AG04449 (cell line): ENCODE results near the gene UVRAG.

ENCODE experiments used
- CTCF ChIA-PET: fragments of 350-600 bp; formaldehyde crosslinking; extraction: SDS; loops from one replicate; lab custom pipeline; 2021; ENCODE audit warnings: antibody characterized with exemption; lab: Yijun Ruan, JAX
- POLR2A ChIA-PET: fragments of 400-600, 350-600 bp; formaldehyde crosslinking; extraction: SDS; loops from one replicate; lab custom pipeline; 2020; ENCODE audit warnings: antibody characterized with exemption, inconsistent platforms; lab: Yijun Ruan, JAX
- DNase-seq: peaks from one replicate; pipeline ENCODE4 v3.0.0-alpha.2; 2010; ENCODE audit warnings: low read depth, low spot score
- H3K4me3 ChIP-seq: 2 replicates; pipeline ENCODE4 v1.5.1; 2011; ENCODE audit warnings: low read depth, mild to moderate bottlenecking, control low read depth, low read length
- CTCF ChIP-seq: IDR thresholded peaks from one replicate; pipeline ENCODE4 v1.5.1; 2011; ENCODE audit warnings: mild to moderate bottlenecking, moderate library complexity, low read length, control low read depth, inconsistent platforms; ENCODE audit not compliant: insufficient read depth; ENCODE audit errors: missing control alignments

UVRAG gene

GRCh38 chr11:75919525-75919924 lies 104.5 kb downstream of the UVRAG start:
- no peak overlapping the region for H3K4me3 ChIP-seq
- DNase-seq: no peak
- POLR2A ChIA-PET: no interaction called here
- no peak for TF ChIP-seq CTCF
- CTCF ChIA-PET: interaction anchor here (1.9 kb wide), 1 partner anchor 22 kb away, joined by 7 read pairs; no protein-coding TSS in a partner anchor

DNA sequence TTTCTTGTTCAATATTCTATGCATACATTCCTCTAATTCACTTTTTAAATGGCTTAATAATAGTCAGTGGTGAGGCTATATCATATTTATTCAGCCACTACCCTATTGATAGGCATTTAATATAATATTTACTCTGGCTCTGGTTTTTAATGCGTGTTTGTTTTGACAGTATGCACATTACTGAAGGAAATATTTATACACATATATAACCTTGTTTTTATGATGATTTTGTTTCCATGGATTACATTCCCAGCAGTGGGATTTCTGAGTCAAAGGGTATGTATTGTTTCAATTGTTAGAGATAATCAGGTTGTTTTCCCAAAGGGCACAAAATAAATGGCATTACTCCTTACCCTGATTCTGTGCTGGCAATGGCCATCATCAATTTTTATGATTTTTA lies 105.8 kb downstream of the UVRAG start:
- ChIA-PET CTCF (no interaction called here), POLR2A (no interaction called here)
- no peak for TF ChIP-seq CTCF
- no peak overlapping the region for H3K4me3 ChIP-seq
- DNase-seq: no peak

DNA sequence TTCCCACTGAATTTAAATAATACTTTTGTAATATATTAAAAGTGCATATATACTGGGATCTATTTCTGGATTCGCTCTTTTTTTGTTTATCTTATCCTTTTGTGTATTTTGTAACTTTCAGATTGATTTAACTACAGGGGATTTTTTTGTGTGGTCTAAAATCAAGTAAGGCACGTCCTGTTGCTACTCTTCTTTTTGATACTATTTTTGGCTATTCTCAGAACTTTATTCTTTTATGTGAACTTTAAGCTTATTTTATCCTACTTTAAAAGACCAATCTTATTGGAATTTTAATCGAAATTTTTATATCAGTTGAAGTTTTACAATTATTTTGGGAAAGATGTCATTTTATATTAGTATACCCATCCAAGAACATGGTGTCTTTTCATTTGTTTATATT lies 106.8 kb downstream of the UVRAG start:
- no peak for TF ChIP-seq CTCF
- DNase-seq: no peak
- CTCF ChIA-PET: interaction anchor here (1.0 to 1.1 kb wide), 2 partner anchors 25 to 231 kb away, joined by 3 to 4 read pairs; no protein-coding TSS in a partner anchor
- H3K4me3 ChIP-seq: no peak overlapping the region
- POLR2A ChIA-PET: no interaction called here

- CTCF ChIA-PET: no interaction called here
- TF ChIP-seq CTCF: no peak
- H3K4me3 ChIP-seq: no peak overlapping the region
- POLR2A ChIA-PET: interaction anchor here (0.7 kb wide), 1 partner anchor 76 kb away, joined by 3 read pairs; no protein-coding TSS in a partner anchor
- no peak for DNase-seq
These were observed 110.2 kb downstream of the UVRAG start for GRCh38 chr11:75924966-75925784.

GRCh38 chr11:75925785-75926164 lies 110.8 kb downstream of the UVRAG start:
- POLR2A ChIA-PET: interaction anchor here (0.7 kb wide), 1 partner anchor 76 kb away, joined by 3 read pairs; no protein-coding TSS in a partner anchor
- no peak overlapping the region for H3K4me3 ChIP-seq
- TF ChIP-seq CTCF: no peak
- no peak for DNase-seq
- CTCF ChIA-PET: no interaction called here

DNA sequence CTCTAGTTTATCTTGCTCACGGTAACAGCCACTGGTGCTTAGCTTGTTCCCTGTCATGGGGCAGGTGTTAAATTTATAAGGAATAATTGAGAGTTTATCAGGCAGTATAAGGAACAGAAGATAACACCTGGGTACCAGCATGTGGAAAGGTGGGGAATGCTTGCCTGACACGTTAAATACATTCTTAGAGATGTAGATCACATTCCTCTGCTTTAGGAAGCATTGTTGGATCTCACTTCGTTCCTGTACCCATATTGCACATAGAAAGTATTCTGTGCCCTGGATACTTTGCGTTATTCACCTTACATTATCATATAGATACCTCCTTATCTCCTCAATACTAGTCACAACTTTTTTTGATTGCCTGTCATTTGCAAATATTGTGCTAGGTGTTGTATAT lies 114.7 kb downstream of the UVRAG start:
- ChIA-PET POLR2A (no interaction called here), CTCF (no interaction called here)
- H3K4me3 ChIP-seq: no peak overlapping the region
- TF ChIP-seq CTCF: no peak
- DNase-seq: no peak
